K562 (cell line): ENCODE measurements around the gene ASIC5. TPM values are rescaled to one million over a fixed set of nuclear protein-coding genes. Genes with fewer than 3 reads are reported as not detected.

Experiments used
- polyA plus RNA-seq, 8 experiments: library from polyadenylated mRNA; depleted of rRNA in 4 of 8; stranded (reverse) in 5 of 8; unstranded in 3 of 8; fragments of >200 nt; fragmentation: Nextera tagmentation in 2 of 8; fragmentation: Illumina TruSeq in 1 of 8; extraction: Ambion mirVana in 2 of 8; extraction: Trizol in 1 of 8; gene quantifications; 2 replicates each; pipeline versions ENCODE4 v1.2.1 to v1.2.3, GENCODE V29; 2011 to 2014; ENCODE audit warnings: inconsistent platforms in 1 of 8, missing spikeins in 1 of 8
- total RNA-seq, 7 experiments: library from RNA; depleted of rRNA in 6 of 7; stranded (reverse); fragments of >200 nt in 6 of 7; fragmentation: Illumina TruSeq in 2 of 7; extraction: Trizol in 2 of 7; gene quantifications; 2 replicates each; pipeline versions ENCODE4 v1.2.1 to v1.2.3, GENCODE V29; 2011 to 2021; ENCODE audit warnings: low replicate concordance in 1 of 7

The ASIC5 gene
- total and polyA plus RNA-seq, 9 of the 15 experiments (the other 6 are each of a cell fraction or from before 2014, with no cell fraction given) = not detected

Other genes with a start within 250 kb of the ASIC5 start
- gene GUCY1A1, start 199.4 kb downstream of the ASIC5 start, total RNA-seq (2014; rRNA removed) = not detected in 2 replicates
- gene GUCY1A1, start 199.4 kb downstream of the ASIC5 start, total RNA-seq (2014; rRNA removed; fragmentation: Illumina TruSeq; extraction: Trizol) = not detected in 2 replicates
- gene GUCY1A1, start 199.4 kb downstream of the ASIC5 start, total RNA-seq (2015; rRNA removed; fragmentation: Illumina TruSeq; extraction: Trizol) = not detected in 2 replicates
- not detected in 2 replicates for gene GUCY1A1, start 199.4 kb downstream of the ASIC5 start, total RNA-seq (2021)
- gene GUCY1A1, start 199.4 kb downstream of the ASIC5 start, polyA plus RNA-seq (2011; rRNA removed) = not detected in 2 replicates
- gene GUCY1A1, start 199.4 kb downstream of the ASIC5 start, polyA plus RNA-seq (2014; fragmentation: Illumina TruSeq; extraction: Trizol) = not detected in 2 replicates
- gene GUCY1A1, start 199.4 kb downstream of the ASIC5 start, polyA plus RNA-seq (2014; fragmentation: Nextera tagmentation; extraction: Ambion mirVana) = not detected
- not detected in 2 replicates for gene GUCY1A1, start 199.4 kb downstream of the ASIC5 start, polyA plus RNA-seq (2014; rRNA removed)
- gene GUCY1B1, start 107.3 kb downstream of the ASIC5 start, total RNA-seq (2014; rRNA removed) = not detected in 2 replicates
- not detected in 2 replicates for gene GUCY1B1, start 107.3 kb downstream of the ASIC5 start, total RNA-seq (2014; rRNA removed; fragmentation: Illumina TruSeq; extraction: Trizol)
- gene GUCY1B1, start 107.3 kb downstream of the ASIC5 start, total RNA-seq (2015; rRNA removed; fragmentation: Illumina TruSeq; extraction: Trizol) = not detected in 2 replicates
- gene GUCY1B1, start 107.3 kb downstream of the ASIC5 start, total RNA-seq (2021) = 0.11 TPM in 1 of 2 replicates, not detected in the other
- gene GUCY1B1, start 107.3 kb downstream of the ASIC5 start, polyA plus RNA-seq (2011; rRNA removed) = not detected in 2 replicates
- gene GUCY1B1, start 107.3 kb downstream of the ASIC5 start, polyA plus RNA-seq (2014; fragmentation: Illumina TruSeq; extraction: Trizol) = not detected in 2 replicates
- not detected for gene GUCY1B1, start 107.3 kb downstream of the ASIC5 start, polyA plus RNA-seq (2014; fragmentation: Nextera tagmentation; extraction: Ambion mirVana)
- gene GUCY1B1, start 107.3 kb downstream of the ASIC5 start, polyA plus RNA-seq (2014; rRNA removed) = not detected in 2 replicates
- gene TDO2, start 37.4 kb upstream of the ASIC5 start, total RNA-seq (2014; rRNA removed) = 0.09 and 1.1 TPM in 2 replicates
- 0.11 TPM in 1 of 2 replicates, not detected in the other for gene TDO2, start 37.4 kb upstream of the ASIC5 start, total RNA-seq (2014; rRNA removed; fragmentation: Illumina TruSeq; extraction: Trizol)
- 0.08 and 0.22 TPM in 2 replicates for gene TDO2, start 37.4 kb upstream of the ASIC5 start, total RNA-seq (2015; rRNA removed; fragmentation: Illumina TruSeq; extraction: Trizol)
- 0.40 and 0.47 TPM in 2 replicates for gene TDO2, start 37.4 kb upstream of the ASIC5 start, total RNA-seq (2021)
- not detected in 2 replicates for gene TDO2, start 37.4 kb upstream of the ASIC5 start, polyA plus RNA-seq (2011; rRNA removed)
- gene TDO2, start 37.4 kb upstream of the ASIC5 start, polyA plus RNA-seq (2014; fragmentation: Illumina TruSeq; extraction: Trizol) = 0.08 and 0.13 TPM in 2 replicates
- under 1 TPM; 0.31 to 0.65 TPM for gene TDO2, start 37.4 kb upstream of the ASIC5 start, polyA plus RNA-seq (2014; fragmentation: Nextera tagmentation; extraction: Ambion mirVana)
- 0.07 TPM in 1 of 2 replicates, not detected in the other for gene TDO2, start 37.4 kb upstream of the ASIC5 start, polyA plus RNA-seq (2014; rRNA removed)
- 0.04 TPM in 1 of 2 replicates, not detected in the other for gene CTSO, start 87.6 kb upstream of the ASIC5 start, total RNA-seq (2014; rRNA removed)
- gene CTSO, start 87.6 kb upstream of the ASIC5 start, total RNA-seq (2014; rRNA removed; fragmentation: Illumina TruSeq; extraction: Trizol) = 0.04 TPM in 1 of 2 replicates, not detected in the other
- gene CTSO, start 87.6 kb upstream of the ASIC5 start, total RNA-seq (2015; rRNA removed; fragmentation: Illumina TruSeq; extraction: Trizol) = 0.07 TPM in 1 of 2 replicates, not detected in the other
- 0.04 TPM in 1 of 2 replicates, not detected in the other for gene CTSO, start 87.6 kb upstream of the ASIC5 start, total RNA-seq (2021)
- gene CTSO, start 87.6 kb upstream of the ASIC5 start, polyA plus RNA-seq (2011; rRNA removed) = 0.03 TPM in 1 of 2 replicates, not detected in the other
- gene CTSO, start 87.6 kb upstream of the ASIC5 start, polyA plus RNA-seq (2014; fragmentation: Illumina TruSeq; extraction: Trizol) = not detected in 2 replicates
- gene CTSO, start 87.6 kb upstream of the ASIC5 start, polyA plus RNA-seq (2014; fragmentation: Nextera tagmentation; extraction: Ambion mirVana) = not detected
- not detected in 2 replicates for gene CTSO, start 87.6 kb upstream of the ASIC5 start, polyA plus RNA-seq (2014; rRNA removed)